T-helper 1 cell treated with Interleukin-12 subunit alpha and Interleukin-12 subunit beta and Interleukin-4 antibody, amounts not matched to agents 30 ng/mL and 1 ng/mL, for 36 hours (primary cell): ENCODE data around the gene CHURC1. TPM values are rescaled to one million over a fixed set of nuclear protein-coding genes. Genes with fewer than 3 reads are reported as not detected.

ENCODE experiments used
- intact Hi-C: fragments of 100-400 bp; cut with micrococcal nuclease; formaldehyde crosslinking; loops from one replicate; pipeline ENCODE4 v1.15.1; 2024
- total RNA-seq: library from RNA; stranded (reverse); gene quantifications from 2 replicates; pipeline ENCODE4 v1.2.3, GENCODE V29; 2022

Gene CHURC1
- total RNA-seq, 1 donor from 2014 or later = 57.8 TPM

DNA sequence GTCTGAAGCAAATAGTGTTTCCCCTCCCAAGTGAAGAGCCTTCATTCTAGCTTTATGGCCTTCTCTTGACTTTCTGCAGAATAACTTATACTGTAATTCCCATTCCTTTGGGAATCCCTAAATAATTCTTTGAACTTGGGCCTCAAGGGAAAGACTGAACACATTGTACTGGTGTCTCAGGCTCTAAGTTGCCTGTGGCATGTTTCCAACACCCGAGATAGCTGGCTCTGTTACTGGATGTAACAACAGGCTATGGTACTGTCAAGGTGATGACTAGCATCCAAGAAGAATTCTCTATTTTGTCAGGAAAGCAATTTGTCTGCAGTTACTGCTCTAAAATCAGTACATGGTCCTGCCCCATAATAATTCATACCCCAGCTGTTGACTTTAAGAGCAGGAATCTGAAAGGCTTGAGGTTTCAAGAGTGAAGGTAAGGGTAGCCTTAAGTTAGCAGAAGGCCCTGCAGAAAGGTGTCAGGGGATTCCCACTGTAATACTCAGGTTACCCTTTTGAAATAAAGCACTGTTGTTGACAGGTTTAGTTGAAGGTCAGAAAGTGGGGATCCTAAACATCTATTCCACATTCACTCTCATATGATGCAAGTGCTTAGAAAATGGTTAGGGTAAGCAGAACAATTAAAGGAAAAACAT is 23.0 kb downstream of the CHURC1 start:
- intact Hi-C loops = no loop called here

GRCh38 chr14:64937821-64938193 is 23.6 kb downstream of the CHURC1 start:
- intact Hi-C loops = no loop called here

DNA sequence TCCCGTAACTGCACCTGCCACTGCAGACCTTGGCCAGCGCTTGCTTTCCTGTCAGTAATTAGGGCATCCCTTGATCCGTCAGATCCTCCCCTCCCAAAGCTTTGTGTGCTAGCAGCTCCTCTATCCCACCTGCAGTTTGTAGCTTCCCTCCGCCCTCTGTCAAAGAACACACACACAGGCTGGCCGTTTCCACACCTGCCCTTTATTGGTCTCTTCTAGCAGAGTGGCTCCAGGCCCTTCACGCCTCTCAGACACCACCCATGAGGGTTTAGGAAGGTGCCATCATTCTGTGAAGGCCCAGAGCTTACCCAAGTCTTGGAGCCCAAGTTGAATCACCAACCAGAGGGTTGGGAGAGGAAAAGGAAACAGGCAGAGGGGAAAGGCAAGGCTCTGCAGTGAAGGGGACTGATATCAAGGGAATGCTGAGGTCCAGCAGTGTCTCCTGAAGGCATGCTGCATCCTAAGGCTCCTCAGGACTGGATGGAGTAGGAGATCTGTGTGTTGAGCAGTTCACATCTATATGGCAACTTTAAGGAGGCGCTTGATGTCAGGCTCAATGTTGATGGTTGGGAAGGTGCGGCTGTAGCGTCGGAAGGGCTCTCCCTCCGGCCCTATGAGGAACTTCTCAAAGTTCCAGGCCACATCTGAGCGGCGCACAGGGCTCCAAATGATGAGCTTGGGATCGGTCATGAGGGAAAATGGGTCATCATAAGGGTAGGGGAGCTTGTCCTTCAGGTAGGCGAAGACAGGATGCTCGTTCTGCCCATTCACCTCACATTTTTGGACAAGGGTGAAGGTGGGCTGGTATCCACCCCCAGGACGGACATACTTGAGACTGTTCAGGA is 24.9 kb downstream of the CHURC1 start:
- intact Hi-C loops = no loop called here

DNA sequence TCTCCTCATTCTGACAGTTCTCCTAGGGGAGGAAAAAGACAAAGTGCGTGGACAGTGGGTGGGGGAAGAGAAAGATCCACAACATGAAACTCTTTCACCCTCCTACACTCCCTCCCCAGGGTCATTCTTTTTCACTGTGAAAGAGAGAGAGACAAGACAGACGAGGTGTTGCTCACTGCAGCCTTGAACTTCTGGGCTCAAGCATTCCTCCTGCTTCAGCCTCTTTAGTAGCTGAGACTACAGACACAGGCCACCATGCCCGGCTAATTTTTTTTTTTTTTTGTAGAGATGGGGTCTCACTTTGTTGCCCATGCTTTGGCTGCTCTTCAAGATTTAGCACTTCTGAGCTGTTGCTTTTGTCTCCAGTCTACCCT is 25.5 kb downstream of the CHURC1 start:
- intact Hi-C loops = no loop called here

- intact Hi-C loops = no loop called here
Measured at GRCh38 chr14:64940336-64940910, 26.2 kb downstream of the CHURC1 start.

DNA sequence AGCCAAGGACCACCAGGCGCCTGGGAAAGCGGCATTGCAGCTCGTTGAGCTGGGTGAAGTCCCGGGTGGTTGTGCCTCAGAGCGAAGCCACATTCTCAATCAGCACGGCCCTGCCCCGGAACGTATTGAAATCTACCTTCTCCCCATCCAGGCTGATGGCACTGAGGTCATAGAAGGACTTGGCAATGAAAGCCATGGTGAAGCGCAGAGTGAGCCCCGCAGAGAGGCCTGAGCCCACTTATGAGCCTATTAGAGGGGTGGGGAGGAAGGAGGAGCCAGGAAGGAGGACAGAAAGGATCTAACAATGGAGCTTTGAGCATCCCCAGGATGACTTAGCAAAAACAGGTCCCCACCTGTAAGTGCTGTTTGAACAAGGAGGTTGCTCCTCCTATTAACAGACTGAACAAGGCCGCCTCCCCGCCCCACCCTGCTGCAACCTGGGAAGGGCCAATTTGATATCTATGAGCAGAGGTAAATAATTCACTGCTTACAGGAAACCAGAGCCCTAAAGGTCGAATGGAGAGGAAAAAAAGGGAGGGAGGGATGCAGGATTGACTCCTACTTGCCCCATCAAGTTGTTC is 28.4 kb downstream of the CHURC1 start, which contains the start of gene GPX2:
Gene GPX2, minus strand, starts transcription at position 215 of the 581 bp plus-strand sequence. Its CDS starts 19 bp downstream, at position 196.
- intact Hi-C loops = no loop called here

- intact Hi-C loops = no loop called here
Measured at GRCh38 chr14:64943556-64943955, 29.3 kb downstream of the CHURC1 start.

- intact Hi-C loops = no loop called here
Measured at GRCh38 chr14:64944041-64944440, 29.8 kb downstream of the CHURC1 start.

GRCh38 chr14:64944861-64945260 is 30.6 kb downstream of the CHURC1 start:
- intact Hi-C loops = no loop called here

DNA sequence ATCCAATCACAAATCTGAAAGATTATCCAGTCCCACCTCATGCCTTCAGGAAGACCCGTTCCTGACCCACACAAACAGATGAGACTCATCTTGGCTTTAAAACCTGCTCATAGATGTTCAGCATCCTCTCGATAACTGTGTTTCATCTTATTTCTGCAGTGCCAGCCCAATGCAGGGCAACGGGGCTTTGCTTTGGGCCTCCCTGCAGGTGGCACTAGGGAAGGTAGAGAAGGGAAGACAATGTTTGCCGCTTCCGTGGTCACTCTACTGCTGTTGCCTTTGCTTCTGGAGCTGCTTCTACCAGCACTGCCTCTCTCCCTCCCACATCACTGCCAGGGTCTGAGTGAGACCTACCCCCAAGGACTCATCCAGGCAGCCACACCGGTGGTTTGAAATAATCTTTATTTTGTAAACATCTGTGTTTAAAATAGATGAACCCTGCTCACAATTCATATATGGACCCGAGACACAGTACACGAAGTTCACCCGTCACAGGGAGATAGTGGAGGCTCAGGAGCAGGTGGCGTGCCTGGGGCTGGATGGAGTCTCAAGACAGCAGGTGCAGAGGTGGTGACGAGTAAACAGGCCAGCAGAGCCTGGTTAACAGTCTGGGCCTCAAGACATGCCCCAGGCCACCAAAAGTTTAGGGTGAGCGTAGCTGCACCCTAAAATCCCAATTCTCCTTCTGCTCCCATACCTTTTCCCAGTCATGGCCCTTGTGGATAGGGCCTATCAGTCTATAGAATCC is 31.4 kb downstream of the CHURC1 start:
- intact Hi-C loops = no loop called here

DNA sequence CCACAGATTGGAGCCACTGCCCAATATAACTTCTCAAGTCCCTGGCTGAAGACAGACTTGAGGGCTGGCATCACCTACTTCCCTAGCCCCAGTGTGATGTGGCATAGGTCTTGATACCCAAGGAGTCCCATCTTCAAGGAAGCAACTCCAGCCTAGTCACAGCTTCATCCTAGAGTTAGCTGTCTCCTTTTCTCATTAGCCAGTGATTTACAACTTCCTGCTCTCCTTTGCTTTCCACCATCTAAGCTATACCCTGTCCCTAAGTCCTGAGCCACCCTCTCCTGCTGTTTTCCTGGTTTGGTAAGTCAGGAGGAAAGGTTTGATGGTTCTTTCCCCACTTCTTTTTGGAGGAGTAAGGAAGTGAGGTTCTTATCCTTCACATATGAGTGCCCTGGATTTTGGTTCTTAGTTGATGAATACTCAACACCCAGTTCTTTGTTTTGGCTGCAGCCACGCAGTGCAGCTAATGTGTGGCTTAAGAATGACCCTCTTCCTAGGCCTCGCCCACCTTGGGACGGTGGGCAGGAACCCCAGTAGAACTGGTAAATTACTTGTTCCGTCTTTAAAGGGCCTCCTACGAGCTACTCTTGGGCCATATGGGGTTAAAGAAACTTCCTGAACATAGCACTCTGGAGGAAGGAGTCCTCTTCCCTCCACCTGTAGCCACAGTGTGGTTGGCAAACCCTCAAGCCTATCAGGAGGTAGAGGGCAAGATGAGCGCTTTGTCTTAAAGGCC is 32.2 kb downstream of the CHURC1 start:
- intact Hi-C loops = no loop called here

GRCh38 chr14:64947710-64948611 is 33.7 kb downstream of the CHURC1 start:
- intact Hi-C loops = no loop called here

DNA sequence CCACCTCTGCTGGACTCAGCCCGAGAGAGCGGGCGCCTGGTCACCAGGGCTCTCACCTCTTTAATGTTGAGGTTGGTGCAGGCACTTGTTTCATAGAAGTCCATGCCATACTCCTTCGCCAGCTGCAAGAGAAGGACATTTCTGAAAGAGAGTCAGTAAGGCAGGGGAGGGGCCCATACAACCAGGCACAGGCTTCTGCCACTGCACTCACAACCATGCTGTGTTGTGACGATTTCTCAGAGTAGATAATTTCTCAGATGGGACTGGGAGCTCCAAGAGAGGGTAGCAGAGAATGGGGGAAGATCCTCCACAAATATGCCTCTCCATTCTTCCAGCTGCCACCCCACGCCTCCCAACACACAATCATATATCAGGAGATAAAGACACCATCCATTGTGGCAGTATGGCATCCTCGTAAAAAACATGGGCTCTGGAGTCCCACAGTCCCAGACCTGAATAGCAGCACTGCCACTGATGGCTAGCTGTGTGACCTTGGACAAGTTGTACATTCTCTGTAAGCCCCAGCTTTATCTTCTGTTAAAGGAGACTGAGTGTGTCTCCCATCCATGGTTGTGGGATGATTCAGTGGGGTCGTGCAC is 34.5 kb downstream of the CHURC1 start:
- intact Hi-C loops = no loop called here

GRCh38 chr14:64950889-64951288 is 36.6 kb downstream of the CHURC1 start:
- intact Hi-C loops = no loop called here

DNA sequence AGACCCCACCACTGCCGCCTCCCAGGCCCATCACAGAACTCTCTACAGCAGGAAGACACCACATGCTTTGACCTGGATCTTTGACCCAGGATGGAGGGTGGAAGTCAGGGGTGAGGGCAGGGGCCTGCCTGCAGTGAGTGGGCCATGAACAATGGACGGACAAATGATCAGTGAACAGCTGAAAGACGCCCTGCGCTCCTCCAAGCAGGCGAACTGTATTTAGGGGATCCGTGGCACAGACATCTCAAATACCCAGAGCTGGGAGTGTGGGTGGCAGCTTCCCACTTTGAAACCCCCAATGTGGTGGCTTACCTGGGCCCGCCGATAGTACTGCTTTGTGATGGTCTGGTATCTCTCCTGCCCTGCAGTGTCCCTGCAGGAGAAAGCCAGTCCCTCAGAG is 37.0 kb downstream of the CHURC1 start:
- intact Hi-C loops = no loop called here

- intact Hi-C loops = no loop called here
Measured at GRCh38 chr14:64951724-64952123, 37.5 kb downstream of the CHURC1 start.

GRCh38 chr14:64952598-64953309 is 38.5 kb downstream of the CHURC1 start:
- intact Hi-C loops = no loop called here

DNA sequence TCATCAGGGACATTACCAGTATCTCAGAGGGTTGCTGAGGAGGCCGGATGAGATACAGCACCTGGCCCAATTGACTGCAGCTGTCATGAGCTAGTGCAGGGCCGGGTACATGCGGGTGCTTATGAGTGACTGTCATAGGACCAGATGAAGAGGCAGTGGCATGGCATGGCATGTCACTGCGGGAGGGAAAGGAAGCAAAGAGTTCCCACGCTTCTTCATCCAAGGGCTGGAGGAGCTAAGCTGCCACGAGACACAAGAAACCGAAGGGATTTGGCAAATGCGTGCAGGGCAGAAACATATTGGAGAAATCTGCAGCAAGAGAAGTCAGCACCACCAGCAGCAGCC is 39.0 kb downstream of the CHURC1 start:
- intact Hi-C loops = no loop called here

DNA sequence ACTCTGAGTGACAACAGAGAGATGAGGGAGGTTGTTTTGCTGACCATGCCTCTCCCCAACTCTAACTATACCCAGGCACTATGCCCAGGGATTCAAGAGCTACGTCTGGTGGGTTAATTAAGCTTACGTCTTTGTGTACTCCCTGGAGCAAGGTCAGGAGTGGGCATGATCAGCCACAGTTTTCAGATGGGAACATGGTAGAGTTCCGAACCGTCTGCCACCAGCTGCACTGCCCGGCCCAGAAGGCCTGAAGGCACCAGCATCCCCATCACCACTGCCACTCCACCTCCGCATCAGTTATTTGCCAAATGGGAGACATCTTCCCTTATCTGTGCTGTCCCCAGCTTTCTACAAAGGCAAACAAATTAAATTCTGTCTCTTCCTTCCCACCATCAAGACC is 39.4 kb downstream of the CHURC1 start:
- intact Hi-C loops = no loop called here
